ENCODE results near the gene LRAT.

DNA sequence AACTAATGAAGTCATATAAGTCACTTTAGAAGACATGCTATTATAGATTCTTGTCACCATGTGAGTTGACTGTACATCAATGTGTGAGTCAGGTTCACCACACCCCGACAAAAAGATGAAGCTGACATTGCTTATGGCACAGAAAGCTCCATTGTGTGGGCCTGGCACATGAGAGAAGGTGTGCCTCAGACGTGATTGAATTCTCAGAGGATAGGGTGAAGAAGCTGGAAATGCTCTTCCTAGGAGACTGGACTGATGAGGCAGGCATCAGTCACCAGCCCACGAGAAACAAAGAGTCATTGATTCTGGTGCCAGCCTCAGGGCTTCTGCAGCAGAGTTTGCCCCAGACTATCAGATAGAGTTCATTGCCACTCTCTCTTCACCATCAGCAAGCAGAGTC, 35.9 kb upstream of the LRAT start:
- TF ChIP-seq, protein P1, sequence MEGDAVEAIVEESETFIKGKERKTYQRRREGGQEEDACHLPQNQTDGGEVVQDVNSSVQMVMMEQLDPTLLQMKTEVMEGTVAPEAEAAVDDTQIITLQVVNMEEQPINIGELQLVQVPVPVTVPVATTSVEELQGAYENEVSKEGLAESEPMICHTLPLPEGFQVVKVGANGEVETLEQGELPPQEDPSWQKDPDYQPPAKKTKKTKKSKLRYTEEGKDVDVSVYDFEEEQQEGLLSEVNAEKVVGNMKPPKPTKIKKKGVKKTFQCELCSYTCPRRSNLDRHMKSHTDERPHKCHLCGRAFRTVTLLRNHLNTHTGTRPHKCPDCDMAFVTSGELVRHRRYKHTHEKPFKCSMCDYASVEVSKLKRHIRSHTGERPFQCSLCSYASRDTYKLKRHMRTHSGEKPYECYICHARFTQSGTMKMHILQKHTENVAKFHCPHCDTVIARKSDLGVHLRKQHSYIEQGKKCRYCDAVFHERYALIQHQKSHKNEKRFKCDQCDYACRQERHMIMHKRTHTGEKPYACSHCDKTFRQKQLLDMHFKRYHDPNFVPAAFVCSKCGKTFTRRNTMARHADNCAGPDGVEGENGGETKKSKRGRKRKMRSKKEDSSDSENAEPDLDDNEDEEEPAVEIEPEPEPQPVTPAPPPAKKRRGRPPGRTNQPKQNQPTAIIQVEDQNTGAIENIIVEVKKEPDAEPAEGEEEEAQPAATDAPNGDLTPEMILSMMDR (IDR thresholded peaks at IDR 0.05), result no peak
- no peak for TF ChIP-seq POLR2A (IDR thresholded peaks at IDR 0.05)

Measured in heart left ventricle (tissue), 13 donors.